IPS DF 6.9 (cell line): ENCODE data around the gene TMEM151B.

ENCODE experiments used
- DNase-seq: peaks from one replicate; pipeline ENCODE4 v3.0.0-alpha.2; 2013; ENCODE audit warnings: low read depth, low spot score
- H3K27ac ChIP-seq: one replicate; pipeline ENCODE4 v1.5.1; 2013; ENCODE audit warnings: low read length, control low read depth
- H3K27me3 ChIP-seq: 2 replicates; pipeline ENCODE4 v1.6.1; 2013; ENCODE audit warnings: mild to moderate bottlenecking, low read length; ENCODE audit not compliant: control insufficient read depth, insufficient read depth
- H3K36me3 ChIP-seq: 2 replicates; pipeline ENCODE4 v1.6.1; 2013; ENCODE audit warnings: low read length; ENCODE audit not compliant: control insufficient read depth, insufficient read depth
- H3K4me1 ChIP-seq: 2 replicates; pipeline ENCODE4 v1.6.1; 2013; ENCODE audit warnings: low read length; ENCODE audit not compliant: control insufficient read depth, insufficient read depth
- H3K4me3 ChIP-seq: 2 replicates; pipeline ENCODE4 v1.5.1; 2013; ENCODE audit warnings: mild to moderate bottlenecking, low read length
- H3K9me3 ChIP-seq: 2 replicates; pipeline ENCODE4 v1.6.1; 2013; ENCODE audit warnings: low read length, inconsistent platforms; ENCODE audit not compliant: control insufficient read depth, insufficient read depth
- WGBS: extraction: QIAGEN DNeasy Blood & Tissue Kit; methylation state at CpG from one replicate; pipeline ENCODE4 v1.1.7; 2013; ENCODE audit warnings: mixed read lengths, missing lambda C conversion rate; ENCODE audit not compliant: insufficient read length, insufficient coverage; 5-methylcytosine and 5-hydroxymethylcytosine counted together

TMEM151B gene

GRCh38 chr6:44269921-44270525 lies at the start of gene TMEM151B:
Gene TMEM151B, plus strand, starts transcription at chr6:44270450. Its CDS starts 293 bp downstream, at chr6:44270743.
- no CpG with 5 or more reads among the region's 29 CpGs for WGBS
- no peak within 1 kb of the TSS for H3K27ac ChIP-seq
- H3K27me3 ChIP-seq = no peaks in the 10 kb centered on the region; the same call in 1 of the 2 replicates
- peaks cover 7% of the 10 kb centered on the region; the same call in 1 of the 2 replicates for H3K4me1 ChIP-seq
- no peaks in the 10 kb centered on the region for H3K9me3 ChIP-seq
- no peaks in the 10 kb centered on the region; the same call in 1 of the 2 replicates for H3K36me3 ChIP-seq
- DNase-seq = no peak
- H3K4me3 ChIP-seq = peak within 1 kb of the TSS; percentile 48; the same call in 1 of the 2 replicates

GRCh38 chr6:44220913-44221290 lies 49.3 kb upstream of the TMEM151B start:
- no CpG with 5 or more reads among the region's 4 CpGs for WGBS
- Histone ChIP-seq H3K27me3 (no peaks in the 10 kb centered on the region), H3K27ac (no peak overlapping the region), H3K4me1 (peaks cover 22% of the 10 kb centered on the region), H3K4me3 (no peak overlapping the region), H3K9me3 (no peaks in the 10 kb centered on the region), H3K36me3 (no peaks in the 10 kb centered on the region)
- DNase-seq = no peak

GRCh38 chr6:44221291-44221960 lies 48.8 kb upstream of the TMEM151B start:
- Histone ChIP-seq H3K4me3 (no peak overlapping the region), H3K27me3 (no peaks in the 10 kb centered on the region), H3K9me3 (no peaks in the 10 kb centered on the region), H3K4me1 (peaks cover 26% of the 10 kb centered on the region), H3K36me3 (no peaks in the 10 kb centered on the region), H3K27ac (no peak overlapping the region)
- no CpG with 5 or more reads among the region's 4 CpGs for WGBS
- no peak for DNase-seq

GRCh38 chr6:44221961-44222335 lies 48.3 kb upstream of the TMEM151B start:
- Histone ChIP-seq H3K36me3 (no peaks in the 10 kb centered on the region), H3K4me1 (peaks cover 26% of the 10 kb centered on the region), H3K27ac (no peak overlapping the region), H3K27me3 (no peaks in the 10 kb centered on the region), H3K9me3 (no peaks in the 10 kb centered on the region), H3K4me3 (no peak overlapping the region)
- no peak for DNase-seq
- WGBS = no CpG with 5 or more reads among the region's 2 CpGs

- WGBS = no CpG with 5 or more reads among the region's 26 CpGs
- Histone ChIP-seq H3K4me3 (peak overlapping the region; percentile 78; the same call in 1 of the 2 replicates), H3K9me3 (no peaks in the 10 kb centered on the region), H3K27me3 (no peaks in the 10 kb centered on the region), H3K27ac (no peak overlapping the region), H3K36me3 (peaks cover 3% of the 10 kb centered on the region; the same call in 1 of the 2 replicates), H3K4me1 (peaks cover 21% of the 10 kb centered on the region)
- no peak for DNase-seq
Measured at GRCh38 chr6:44222486-44223318, 47.5 kb upstream of the TMEM151B start.

- DNase-seq = no peak
- no peaks in the 10 kb centered on the region for H3K27me3 ChIP-seq
- H3K36me3 ChIP-seq = peaks cover 3% of the 10 kb centered on the region; the same call in 1 of the 2 replicates
- no peak within 1 kb of the TSS for H3K27ac ChIP-seq
- peak within 1 kb of the TSS; percentile 78 for H3K4me3 ChIP-seq
- H3K4me1 ChIP-seq = peaks cover 17% of the 10 kb centered on the region
- no CpG with 5 or more reads among the region's 73 CpGs for WGBS
- H3K9me3 ChIP-seq = no peaks in the 10 kb centered on the region
Measured at GRCh38 chr6:44223319-44224028, 46.8 kb upstream of the TMEM151B start, which contains the start of gene SLC29A1. Gene SLC29A1, plus strand, starts transcription at chr6:44223595. Its CDS starts 3,719 bp downstream, at chr6:44227314.

GRCh38 chr6:44224029-44224964 lies 46.0 kb upstream of the TMEM151B start:
- Histone ChIP-seq H3K36me3 (peaks cover 7% of the 10 kb centered on the region), H3K4me3 (peak overlapping the region; percentile 78; the same call in 1 of the 2 replicates), H3K4me1 (peaks cover 17% of the 10 kb centered on the region), H3K27ac (no peak overlapping the region), H3K27me3 (no peaks in the 10 kb centered on the region), H3K9me3 (no peaks in the 10 kb centered on the region)
- WGBS = no CpG with 5 or more reads among the region's 18 CpGs
- no peak for DNase-seq

- Histone ChIP-seq H3K4me3 (no peak overlapping the region), H3K36me3 (peaks cover 13% of the 10 kb centered on the region), H3K27ac (no peak overlapping the region), H3K4me1 (peaks cover 17% of the 10 kb centered on the region), H3K27me3 (no peaks in the 10 kb centered on the region), H3K9me3 (no peaks in the 10 kb centered on the region)
- WGBS = no CpG with 5 or more reads among the region's 4 CpGs
- DNase-seq = no peak
Measured at GRCh38 chr6:44224965-44225305, 45.3 kb upstream of the TMEM151B start.

- no peak for DNase-seq
- no CpG with 5 or more reads among the region's 8 CpGs for WGBS
- no peaks in the 10 kb centered on the region for H3K9me3 ChIP-seq
- H3K27me3 ChIP-seq = no peaks in the 10 kb centered on the region
- H3K36me3 ChIP-seq = peaks cover 20% of the 10 kb centered on the region
- H3K4me1 ChIP-seq = peaks cover 17% of the 10 kb centered on the region
- H3K4me3 ChIP-seq = no peak overlapping the region
- no peak overlapping the region for H3K27ac ChIP-seq
Measured at GRCh38 chr6:44225579-44226325, 44.5 kb upstream of the TMEM151B start.
